Left ventricle myocardium superior (tissue), 1 donor: Measurements from ENCODE around the gene SDC3. TPM values are rescaled to one million over a fixed set of nuclear protein-coding genes. Genes with fewer than 3 reads are reported as not detected.

ENCODE experiments used
- ATAC-seq: fragments of 200-7000 bp; cut with Tn5 transposase; one replicate; pipeline ENCODE4 v1.9.1; 2020; ENCODE audit warnings: mild to moderate bottlenecking, moderate library complexity
- DNase-seq: peaks from one replicate; pipeline ENCODE4 v3.0.0-alpha.2; 2020
- intact Hi-C: fragments of 100-400 bp; cut with micrococcal nuclease; formaldehyde crosslinking; loops from one replicate; pipeline ENCODE4 v1.11.0; 2022
- total RNA-seq: library from RNA; stranded (reverse); fragmentation: NEBNext Ultra II Directional; extraction: Animal tissue kit (Norgen Biotek cat#: 25700); gene quantifications from one replicate; pipeline ENCODE4 v1.2.1, GENCODE V29; 2021
- donor health status: DM: no; HTN: yes; CAD: no; lungs with severe emphysema.

The SDC3 gene
- total RNA-seq, 1 donor from 2014 or later, result 19.6 TPM

- ATAC-seq (no peak), DNase-seq (no peak)
- intact Hi-C loops, result no loop called here
Observed at GRCh38 chr1:30907481-30908315, 860 bp downstream of the SDC3 start.

GRCh38 chr1:30906631-30907441, 1.7 kb downstream of the SDC3 start:
- DNase-seq, result no peak
- no peak for ATAC-seq
- intact Hi-C loops, result no loop called here

- intact Hi-C loops, result no loop called here
- DNase-seq, result no peak
- ATAC-seq, result no peak
Observed at GRCh38 chr1:30905916-30906620, 2.5 kb downstream of the SDC3 start.

GRCh38 chr1:30905403-30905802, 3.2 kb downstream of the SDC3 start:
- DNase-seq (no peak), ATAC-seq (no peak)
- intact Hi-C loops, result no loop called here

GRCh38 chr1:30904962-30905335, 3.6 kb downstream of the SDC3 start:
- intact Hi-C loops, result no loop called here
- ATAC-seq (no peak), DNase-seq (no peak)

- DNase-seq (no peak), ATAC-seq (no peak)
- intact Hi-C loops, result no loop called here
Observed at GRCh38 chr1:30904191-30904961, 4.2 kb downstream of the SDC3 start.

GRCh38 chr1:30903343-30904034, 5.1 kb downstream of the SDC3 start:
- intact Hi-C loops, result no loop called here
- no peak for ATAC-seq
- no peak for DNase-seq

- DNase-seq, result no peak
- peak; percentile 19 for ATAC-seq
- intact Hi-C loops, result no loop called here
Observed at GRCh38 chr1:30902593-30903290, 5.8 kb downstream of the SDC3 start.

GRCh38 chr1:30901798-30902581, 6.6 kb downstream of the SDC3 start:
- peak; percentile 63 for DNase-seq
- intact Hi-C loops, result no loop called here

GRCh38 chr1:30900931-30901560, 7.5 kb downstream of the SDC3 start:
- intact Hi-C loops, result no loop called here
- ATAC-seq (no peak), DNase-seq (no peak)

More at GRCh38 chr1:30901798-30902581, 6.6 kb downstream of the SDC3 start:
- peak; percentile 63 for ATAC-seq

- ATAC-seq, result no peak
- no peak for DNase-seq
- intact Hi-C loops, result no loop called here
Observed at GRCh38 chr1:30900486-30900885, 8.1 kb downstream of the SDC3 start.

- intact Hi-C loops, result no loop called here
- DNase-seq, result no peak
Observed at GRCh38 chr1:30899577-30900389, 8.8 kb downstream of the SDC3 start.

GRCh38 chr1:30898031-30898815, 10.3 kb downstream of the SDC3 start:
- no peak for ATAC-seq
- intact Hi-C loops, result no loop called here
- no peak for DNase-seq

More at GRCh38 chr1:30899577-30900389, 8.8 kb downstream of the SDC3 start:
- no peak for ATAC-seq

GRCh38 chr1:30896905-30897304, 11.7 kb downstream of the SDC3 start:
- intact Hi-C loops, result no loop called here
- no peak for DNase-seq
- no peak for ATAC-seq
